ENCODE results near the gene NOS1AP. TPM values are rescaled to one million over a fixed set of nuclear protein-coding genes. Genes with fewer than 3 reads are reported as not detected.

Gene NOS1AP
- total RNA-seq, 2 experiments from 2014 or later: not detected

DNA sequence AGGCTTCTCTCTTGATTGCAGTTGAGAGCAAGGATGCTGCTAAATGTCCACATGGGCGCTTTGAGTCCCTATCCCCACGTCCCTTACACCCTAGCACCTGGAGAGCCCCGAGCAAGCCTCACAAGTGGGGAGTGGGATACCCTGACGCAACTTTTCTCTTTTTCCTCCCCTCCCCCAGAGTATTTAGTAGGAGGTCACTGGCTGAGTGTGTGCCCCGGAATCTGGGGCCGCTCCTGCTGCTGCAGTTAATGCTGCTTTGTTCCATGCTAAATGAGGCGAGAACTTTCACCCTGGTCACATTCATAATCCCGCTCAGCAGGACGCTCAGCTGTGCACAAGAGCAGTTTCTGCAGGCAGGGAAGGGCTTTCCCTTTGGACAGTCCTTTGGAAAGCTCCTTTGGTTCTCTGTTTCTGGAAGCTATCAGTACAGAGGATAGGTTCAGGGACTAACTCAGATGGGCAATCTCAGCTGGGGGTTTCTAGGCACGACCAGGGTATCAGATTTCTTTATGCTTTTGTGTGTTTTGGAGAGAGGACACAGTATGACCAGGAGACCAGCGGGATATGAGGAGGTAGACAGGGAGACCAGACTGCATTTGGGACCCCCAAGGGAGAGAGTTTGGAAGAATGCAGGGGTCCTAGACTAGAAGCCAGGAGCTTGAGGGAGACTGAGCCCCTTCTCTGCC lies 75.9 kb downstream of the NOS1AP start:
- H4K20me1 ChIP-seq (ENCODE audit: insufficient read depth, low read length): no peaks in the 10 kb centered on the region
- H3K27ac ChIP-seq (ENCODE audit: low read depth, low read length, poor library complexity, severe bottlenecking): no peak overlapping the region
- no peaks in the 10 kb centered on the region for H3K9me2 ChIP-seq (ENCODE audit: insufficient read depth, low read length)
- no peak overlapping the region for H3K4me2 ChIP-seq (ENCODE audit: low read length)
- intact Hi-C loops (cut with micrococcal nuclease; ENCODE audit: unreplicated experiment): no loop called here
- H3K4me3 ChIP-seq (ENCODE audit: low read depth, low read length, poor library complexity, severe bottlenecking): no peak overlapping the region
- BruUV-seq (replicated peaks): no TSS peak
- no peaks in the 10 kb centered on the region for H3K36me3 ChIP-seq (ENCODE audit: insufficient read depth, low read length)
- ChIA-PET POLR2A (no interaction called here), CTCF (ENCODE audit: unreplicated experiment) (no interaction called here)
- DNase-seq (ENCODE audit: low spot score): no peak
- no peak overlapping the region for H2AFZ ChIP-seq (ENCODE audit: low read length)
- H3K9me3 ChIP-seq (ENCODE audit: low read length): no peaks in the 10 kb centered on the region
- no peaks in the 10 kb centered on the region for H3K79me2 ChIP-seq (ENCODE audit: insufficient read depth, low read depth, low read length)
- TF ChIP-seq CTCF (conservative IDR thresholded peaks at IDR 0.05; ENCODE audit: low read length) (no peak), EZH2phosphoT487 (IDR thresholded peaks at IDR 0.05; ENCODE audit: borderline replicate concordance, low read depth, low read length) (no peak)
- H3K4me1 ChIP-seq (ENCODE audit: insufficient read depth, low read length, poor library complexity, severe bottlenecking): no peaks in the 10 kb centered on the region

DNA sequence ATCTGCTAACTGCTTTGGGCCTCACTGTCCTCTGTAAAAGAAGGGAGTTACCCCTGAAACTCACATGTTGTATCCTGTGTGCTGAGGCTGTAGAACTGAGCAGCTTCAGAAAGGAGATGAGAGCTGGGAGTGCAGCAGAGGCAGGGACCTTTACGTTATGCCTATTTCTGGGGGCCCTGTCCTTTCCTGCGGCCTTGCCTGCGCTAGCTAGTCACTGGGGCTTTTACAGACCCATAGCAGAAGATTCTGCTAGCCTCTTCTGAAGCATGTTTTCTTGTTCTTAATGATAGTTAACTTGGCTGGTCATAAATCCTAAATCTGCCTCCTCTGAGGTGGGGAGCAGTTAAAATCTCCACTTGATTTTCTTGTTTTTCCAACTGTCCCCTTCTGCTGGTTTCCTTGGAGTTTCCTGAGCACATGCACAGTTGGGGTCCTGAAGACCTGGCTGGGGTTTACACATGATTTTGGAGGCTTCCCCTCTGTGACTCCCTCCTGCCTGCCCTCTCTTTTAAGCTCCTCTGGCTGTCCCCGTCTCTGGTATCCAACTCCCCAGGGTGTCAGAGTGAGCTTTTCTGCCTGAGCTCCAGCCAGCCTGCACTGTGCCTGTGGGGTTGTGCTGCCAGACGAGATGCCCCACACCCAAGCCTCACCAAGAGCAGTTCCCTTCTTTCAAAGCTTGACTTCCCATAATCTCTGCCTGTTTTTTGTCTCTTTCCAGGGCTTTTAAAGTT lies 76.6 kb downstream of the NOS1AP start:
- H3K36me3 ChIP-seq (ENCODE audit: insufficient read depth, low read length): no peaks in the 10 kb centered on the region
- H2AFZ ChIP-seq (ENCODE audit: low read length): no peak overlapping the region
- ChIA-PET POLR2A (interaction anchor here (0.6 kb wide), 1 partner anchor 1222 kb away, joined by 3 read pairs; no protein-coding TSS in a partner anchor), CTCF (ENCODE audit: unreplicated experiment) (no interaction called here)
- H4K20me1 ChIP-seq (ENCODE audit: insufficient read depth, low read length): no peaks in the 10 kb centered on the region
- no peak for TF ChIP-seq CTCF (conservative IDR thresholded peaks at IDR 0.05; ENCODE audit: low read length)
- no peak for TF ChIP-seq EZH2phosphoT487 (IDR thresholded peaks at IDR 0.05; ENCODE audit: borderline replicate concordance, low read depth, low read length)
- no peaks in the 10 kb centered on the region for H3K4me1 ChIP-seq (ENCODE audit: insufficient read depth, low read length, poor library complexity, severe bottlenecking)
- no peak overlapping the region for H3K4me2 ChIP-seq (ENCODE audit: low read length)
- intact Hi-C loops (cut with micrococcal nuclease; ENCODE audit: unreplicated experiment): no loop called here
- no peaks in the 10 kb centered on the region for H3K9me3 ChIP-seq (ENCODE audit: low read length)
- H3K27ac ChIP-seq (ENCODE audit: low read depth, low read length, poor library complexity, severe bottlenecking): no peak overlapping the region
- no peaks in the 10 kb centered on the region for H3K79me2 ChIP-seq (ENCODE audit: insufficient read depth, low read depth, low read length)
- H3K9me2 ChIP-seq (ENCODE audit: insufficient read depth, low read length): no peaks in the 10 kb centered on the region
- no TSS peak for BruUV-seq (replicated peaks)
- H3K4me3 ChIP-seq (ENCODE audit: low read depth, low read length, poor library complexity, severe bottlenecking): no peak overlapping the region
- no peak for DNase-seq (ENCODE audit: low spot score)

- BruUV-seq (replicated peaks): no TSS peak
- intact Hi-C loops (cut with micrococcal nuclease; ENCODE audit: unreplicated experiment): no loop called here
- no peak for DNase-seq (ENCODE audit: low spot score)
- no peaks in the 10 kb centered on the region for H3K4me1 ChIP-seq (ENCODE audit: insufficient read depth, low read length, poor library complexity, severe bottlenecking)
- H3K36me3 ChIP-seq (ENCODE audit: insufficient read depth, low read length): no peaks in the 10 kb centered on the region
- H2AFZ ChIP-seq (ENCODE audit: low read length): no peak overlapping the region
- H3K4me2 ChIP-seq (ENCODE audit: low read length): no peak overlapping the region
- POLR2A ChIA-PET: no interaction called here
- H3K27ac ChIP-seq (ENCODE audit: low read depth, low read length, poor library complexity, severe bottlenecking): no peak overlapping the region
- no peaks in the 10 kb centered on the region for H3K9me2 ChIP-seq (ENCODE audit: insufficient read depth, low read length)
- no peak overlapping the region for H3K4me3 ChIP-seq (ENCODE audit: low read depth, low read length, poor library complexity, severe bottlenecking)
- H3K9me3 ChIP-seq (ENCODE audit: low read length): no peaks in the 10 kb centered on the region
- H3K79me2 ChIP-seq (ENCODE audit: insufficient read depth, low read depth, low read length): no peaks in the 10 kb centered on the region
- CTCF ChIA-PET (ENCODE audit: unreplicated experiment): no interaction called here
- no peaks in the 10 kb centered on the region for H4K20me1 ChIP-seq (ENCODE audit: insufficient read depth, low read length)
- TF ChIP-seq EZH2phosphoT487 (IDR thresholded peaks at IDR 0.05; ENCODE audit: borderline replicate concordance, low read depth, low read length) (no peak), CTCF (conservative IDR thresholded peaks at IDR 0.05; ENCODE audit: low read length) (no peak)
Measured at GRCh38 chr1:162147760-162148159, 78.3 kb downstream of the NOS1AP start.

Measured in OCI-LY7 (cell line).